Heart left ventricle (tissue), 16 donors: ENCODE measurements around the gene TNFRSF4. TPM values are rescaled to one million over a fixed set of nuclear protein-coding genes. Genes with fewer than 3 reads are reported as not detected.
A peak's percentile ranks its signal among the peaks of the same experiment; 100 is the strongest.

Experiments
- ATAC-seq, 4 donors: fragments of 200-7000 bp; cut with Tn5 transposase; one replicate each; pipeline ENCODE4 v1.9.1; 2020 to 2022; ENCODE audit warnings: moderate library complexity in 4 of 4, mild to moderate bottlenecking in 3 of 4, moderate number of reproducible peaks in 1 of 4
- DNase-seq, 5 donors: peaks; one replicate each; pipeline ENCODE4 v3.0.0-alpha.2; 2020
- H3K27ac ChIP-seq, 12 donors: fragments of 200-600 bp; sonication (generic) in 4 of 12; one replicate each; pipeline versions ENCODE4 v1.5.0 to v1.8.0; 2016 to 2022; ENCODE audit warnings: mild to moderate bottlenecking in 2 of 12
- H3K27me3 ChIP-seq, 9 donors: fragments of 200-600 bp; sonication (generic) in 2 of 9; one replicate each; pipeline versions ENCODE4 v1.5.1 to v1.8.0; 2016 to 2022; ENCODE audit warnings: mild to moderate bottlenecking in 3 of 9
- H3K36me3 ChIP-seq, 9 donors: fragments of 200-600 bp; sonication (generic) in 2 of 9; one replicate each; pipeline versions ENCODE4 v1.5.0 to v1.8.0; 2018 to 2022; ENCODE audit warnings: mild to moderate bottlenecking in 2 of 9
- H3K4me1 ChIP-seq, 12 donors: fragments of 200-600 bp; sonication (generic) in 4 of 12; one replicate each; pipeline versions ENCODE4 v1.5.0 to v1.8.0; 2016 to 2022; ENCODE audit warnings: mild to moderate bottlenecking in 3 of 12
- H3K4me3 ChIP-seq, 12 donors: fragments of 200-600 bp; sonication (generic) in 4 of 12; one replicate each; pipeline versions ENCODE4 v1.5.0 to v1.8.0; 2017 to 2022; ENCODE audit warnings: mild to moderate bottlenecking in 9 of 12, moderate library complexity in 4 of 12
- H3K9me3 ChIP-seq, 12 donors: fragments of 200-600 bp; sonication (generic) in 4 of 12; one replicate each; pipeline versions ENCODE4 v1.5.0 to v1.8.0; 2016 to 2022; ENCODE audit warnings: mild to moderate bottlenecking in 1 of 12
- CTCF ChIP-seq, 12 donors: fragments of 200-600 bp; sonication (generic) in 4 of 12; IDR thresholded peaks; one replicate each; pipeline versions ENCODE4 v1.5.0 to v1.8.0; 2018 to 2022; ENCODE audit warnings: antibody characterized with exemption in 12 of 12, mild to moderate bottlenecking in 5 of 12
- POLR2A ChIP-seq, 2 donors: fragments of 450-650 bp; IDR thresholded peaks; one replicate each; pipeline ENCODE4 v1.6.1; 2017; ENCODE audit warnings: antibody characterized with exemption in 2 of 2, mild to moderate bottlenecking in 2 of 2, moderate library complexity in 2 of 2
- WGBS, 4 donors: extraction: QIAGEN DNeasy Blood & Tissue Kit in 2 of 4; methylation state at CpG; one replicate each; pipeline versions ENCODE4 v1.1.5 to v1.1.7; 2013 to 2018; 5-methylcytosine and 5-hydroxymethylcytosine counted together
- intact Hi-C, 10 donors: fragments of 100-400 bp; cut with DNase I; formaldehyde crosslinking; loops; one replicate each; pipeline versions ENCODE4 v1.11.1 to v1.14.2; 2022
- polyA plus RNA-seq, 2 donors: library from polyadenylated mRNA; stranded (reverse); fragments of 200-250 nt; gene quantifications; one replicate each; pipeline ENCODE4 v1.2.3, GENCODE V29; 2013
- total RNA-seq, 9 donors: library from RNA; depleted of rRNA in 2 of 9; stranded (reverse); fragments of >200 nt in 2 of 9; fragmentation: NEBNext Ultra II Directional in 3 of 9; extraction: Animal tissue kit (Norgen Biotek cat#: 25700) in 3 of 9; gene quantifications; one replicate each; pipeline versions ENCODE4 v1.1.0 to v1.2.4, GENCODE V29; 2016 to 2023
- donor health status: ischemic (EF 13 %, LVEDD 7.1; RV severe dilation, severe dysfunction).
- donor health status: healthy with polysubstance abuse.
- donor health status: DM: no; HTN: yes; CAD: no.
- donor health status: DM: no; HTN: no; CAD: no.
- donor health status: ischemic (EF 25% LVEDD 6.9; RV normal size, moderate dysfunction).
- donor health status: ischemic (EF 25% LVEDD 5.7; RV mildly dilated, moderate dysfunction).
- donor health status: healthy.
- donor health status: DM: yes; HTN: yes; CAD: no.
- donor health status: ischemic (EF 35%, LVEDD 5.7; RV mildly dilated, moderate dysfunction).
- donor health status: nonischemic (EF 11% LVEDD 7.7; RV severe dilation, severe dysfunction).
- donor health status: DM: yes; HTN: yes; CAD: no.
- donor health status: PGD.
- donor health status: ischemic (EF 29% LVEDD 5.4; RV normal size, mild dysfunction).
- donor health status: nonischemic (EF 23%, LVEDD 6.1; RV moderate dilation, normal function).

Gene TNFRSF4
- total and polyA plus RNA-seq, 11 donors, result 1.1 to 23.8 (median 2.7) TPM

DNA sequence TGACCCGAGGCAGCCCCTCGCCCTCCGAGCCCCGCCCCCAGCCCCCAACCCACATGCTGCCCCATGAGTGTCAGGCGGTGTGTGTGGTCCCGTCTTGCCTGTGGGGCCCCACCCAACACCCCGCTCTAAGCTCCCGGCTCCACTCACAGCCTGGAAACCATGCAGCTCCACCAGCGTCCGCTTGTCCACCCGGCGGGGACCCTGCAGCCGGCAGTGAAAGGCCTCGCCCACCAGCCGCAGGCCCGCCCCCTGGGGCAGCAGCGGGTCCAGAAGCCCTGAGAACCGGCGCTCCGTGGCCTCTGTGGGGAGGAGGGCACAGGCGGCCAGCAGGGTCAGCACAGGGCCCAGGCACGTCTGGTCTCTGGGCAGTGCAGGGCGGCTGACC is 29.8 kb upstream of the TNFRSF4 start:
- H3K27me3 ChIP-seq, result peaks cover 15 to 64% (median 31%) of the 10 kb centered on the region in 9 donors
- peak overlapping the region in 5 of 12 donors; percentile 13 to 57 (median 19) for H3K27ac ChIP-seq
- H3K4me1 ChIP-seq, result peaks cover 0 to 27% (median 0%) of the 10 kb centered on the region in 12 donors
- TF ChIP-seq CTCF (IDR thresholded peaks at IDR 0.05), result no peak
- TF ChIP-seq POLR2A (IDR thresholded peaks at IDR 0.05), result no peak
- ATAC-seq (peak in 1 of 4 donors; percentile 37), DNase-seq (no peak)
- H3K36me3 ChIP-seq, result no peaks in the 10 kb centered on the region
- intact Hi-C loops, result loop anchor here in 1 of 10 donors (2.0 kb wide), 1 partner anchor 119 kb away; no protein-coding TSS in a partner anchor
- H3K9me3 ChIP-seq, result no peaks in the 10 kb centered on the region
- WGBS, 4 donors, result 44 to 66% (median 53%) methylated on average over 6 to 23 of the region's 23 CpGs
- H3K4me3 ChIP-seq, result peak overlapping the region in 11 of 12 donors; percentile 6 to 55 (median 38)

DNA sequence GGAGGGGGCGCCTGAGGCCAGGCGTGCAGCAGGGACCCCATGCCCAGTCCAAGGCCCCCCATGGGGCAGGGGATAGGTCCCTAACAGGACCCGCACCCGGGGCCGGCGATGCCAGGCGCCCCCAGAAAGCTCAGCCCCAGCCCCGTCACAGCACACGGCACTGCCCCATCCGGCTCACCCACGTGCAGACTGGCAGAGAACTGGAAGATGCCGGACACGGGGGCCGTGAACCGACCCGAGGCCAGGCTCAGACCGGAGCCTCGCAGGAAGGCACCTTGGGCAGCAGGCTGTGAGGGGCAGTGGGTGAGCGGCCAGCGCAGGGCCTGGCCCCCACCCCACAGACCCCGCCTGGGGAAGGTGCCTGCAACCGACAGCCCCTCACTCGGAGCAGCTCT is 29.3 kb upstream of the TNFRSF4 start:
- Histone ChIP-seq H3K27ac (no peak overlapping the region), H3K9me3 (no peaks in the 10 kb centered on the region), H3K4me1 (peaks cover 0 to 27% (median 0%) of the 10 kb centered on the region in 12 donors), H3K4me3 (peak overlapping the region in 4 of 12 donors; percentile 25 to 55 (median 42)), H3K36me3 (no peaks in the 10 kb centered on the region), H3K27me3 (peaks cover 17 to 69% (median 36%) of the 10 kb centered on the region in 9 donors)
- no peak for DNase-seq
- TF ChIP-seq CTCF (IDR thresholded peaks at IDR 0.05) (no peak), POLR2A (IDR thresholded peaks at IDR 0.05) (no peak)
- 84 to 100% (median 93%) methylated on average over 6 to 23 of the region's 23 CpGs for WGBS, 4 donors
- ATAC-seq, result no peak
- intact Hi-C loops, result no loop called here

DNA sequence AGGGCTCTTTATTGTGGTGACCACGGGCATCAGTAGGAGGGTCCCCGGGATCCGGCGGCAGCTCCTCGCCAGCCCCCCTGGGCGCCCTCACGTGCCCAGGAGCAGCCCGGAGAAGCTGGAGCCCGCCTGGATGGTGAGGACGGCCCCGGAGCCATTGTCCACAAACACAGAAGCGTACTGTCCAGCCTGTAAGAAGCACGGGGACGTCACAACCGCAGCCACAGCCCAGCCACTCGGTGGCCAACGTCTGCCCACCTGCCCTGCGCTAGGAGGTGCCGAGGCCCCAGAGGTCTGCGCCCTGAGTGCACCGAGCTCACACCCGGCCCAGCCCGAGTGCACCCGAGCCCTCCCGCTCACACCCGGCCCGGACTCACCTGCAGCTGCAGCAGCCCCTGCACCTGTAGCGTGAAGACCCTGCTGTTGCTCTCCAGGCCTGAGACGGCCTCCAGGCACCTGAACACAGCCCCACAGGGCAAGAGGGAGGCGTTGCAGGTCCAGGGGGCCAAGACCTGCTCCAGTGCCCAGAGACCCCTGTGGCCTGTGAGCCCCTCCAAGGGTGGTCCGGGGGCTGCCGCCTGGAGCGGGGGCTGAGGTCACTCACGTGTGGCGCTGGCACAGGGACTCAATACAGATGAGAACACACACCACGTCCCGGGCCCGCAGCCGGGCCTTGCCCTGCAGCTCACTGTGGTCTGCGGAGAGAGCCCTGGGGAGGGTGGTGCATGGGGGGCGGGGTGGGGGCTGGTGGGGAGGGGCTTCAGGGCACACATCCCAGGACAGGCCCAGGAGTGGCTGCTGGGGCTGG is 28.7 kb upstream of the TNFRSF4 start:
- H3K27me3 ChIP-seq, result peaks cover 17 to 72% (median 39%) of the 10 kb centered on the region in 9 donors
- TF ChIP-seq CTCF (IDR thresholded peaks at IDR 0.05), result no peak
- TF ChIP-seq POLR2A (IDR thresholded peaks at IDR 0.05), result no peak
- H3K27ac ChIP-seq, result no peak overlapping the region
- H3K9me3 ChIP-seq, result no peaks in the 10 kb centered on the region
- H3K4me1 ChIP-seq, result peaks cover 0 to 28% (median 1%) of the 10 kb centered on the region in 12 donors
- ATAC-seq (no peak), DNase-seq (no peak)
- H3K4me3 ChIP-seq, result no peak overlapping the region
- intact Hi-C loops, result no loop called here
- WGBS, 4 donors, result 89 to 92% (median 91%) methylated on average over 21 to 41 of the region's 41 CpGs
- H3K36me3 ChIP-seq, result no peaks in the 10 kb centered on the region

DNA sequence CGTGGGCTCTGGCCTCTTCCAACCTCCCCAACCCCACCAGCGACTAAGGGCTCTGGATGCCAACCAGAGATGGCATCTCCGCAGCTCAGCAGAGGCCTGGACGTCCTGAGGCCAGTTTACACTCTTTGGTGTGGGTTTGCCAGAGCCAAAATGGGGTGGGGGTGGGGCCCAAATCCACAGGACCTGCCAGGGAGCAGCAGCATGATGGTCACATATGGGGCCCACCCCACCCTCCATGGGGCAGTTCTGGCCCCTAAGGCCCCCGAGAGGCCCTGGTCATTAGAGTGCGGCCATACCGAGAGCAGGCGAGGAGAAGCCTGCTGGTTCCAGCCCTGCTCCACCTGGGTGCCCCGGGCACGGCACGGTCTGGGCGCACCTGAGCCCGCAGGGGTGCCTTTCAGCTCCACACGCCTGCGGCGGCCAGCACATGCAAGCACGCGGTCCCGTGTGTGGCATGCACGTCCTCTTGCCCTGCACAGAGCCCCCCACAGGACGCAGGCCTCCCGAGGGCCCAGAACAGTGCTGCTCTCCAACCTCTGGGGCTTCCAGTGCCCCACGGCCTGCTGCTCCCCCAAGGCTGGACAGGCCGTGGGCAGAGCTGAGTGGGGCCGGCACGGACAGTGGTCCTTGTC is 27.8 kb upstream of the TNFRSF4 start:
- Histone ChIP-seq H3K36me3 (no peaks in the 10 kb centered on the region), H3K9me3 (no peaks in the 10 kb centered on the region), H3K4me1 (peaks cover 0 to 31% (median 7%) of the 10 kb centered on the region in 12 donors), H3K4me3 (no peak overlapping the region), H3K27me3 (peaks cover 17 to 66% (median 32%) of the 10 kb centered on the region in 9 donors), H3K27ac (no peak overlapping the region)
- WGBS, 4 donors, result 88 to 92% (median 90%) methylated on average over 14 to 26 of the region's 26 CpGs
- intact Hi-C loops, result no loop called here
- no peak for TF ChIP-seq POLR2A (IDR thresholded peaks at IDR 0.05)
- no peak for TF ChIP-seq CTCF (IDR thresholded peaks at IDR 0.05)
- ATAC-seq (no peak), DNase-seq (no peak)
